T-cell (primary cell): ENCODE data around the gene EEPD1. TPM values are rescaled to one million over a fixed set of nuclear protein-coding genes. Genes with fewer than 3 reads are reported as not detected.
"Not testable (repeated sequence)": the region's sequence is repeated elsewhere in the genome, so short reads cannot be mapped to it uniquely, and the experiment has no call there.

Experiments
- ATAC-seq, 4 experiments: fragments of 200-7000 bp in 3 of 4; fragments of 150-1000 bp in 1 of 4; cut with Tn5 transposase; replicated peaks in 1 of 4; 1 replicate in 3 of 4; 2 replicates in 1 of 4; pipeline ENCODE4 v1.10.0; 2021; ENCODE audit warnings: moderate library complexity in 3 of 4, mild to moderate bottlenecking in 2 of 4, moderate number of reproducible peaks in 1 of 4
- CTCF ChIA-PET, 2 donors: fragments of 300-600 bp; sonication (Branson Sonifier 250); formaldehyde crosslinking; loops; one replicate each; lab custom pipeline; 2022; ENCODE audit warnings: antibody characterized with exemption in 2 of 2; lab: Charles Lee
- POLR2A ChIA-PET, 2 donors: fragments of 300-600 bp; sonication (Branson Sonifier 250); formaldehyde crosslinking; loops; one replicate each; lab custom pipeline; 2022; ENCODE audit warnings: antibody characterized with exemption in 2 of 2; lab: Charles Lee
- DNase-seq, 35 experiments: peaks; one replicate each; pipeline versions ENCODE4 v3.0.0 to v3.0.0-alpha.2; 2013 to 2023
- H3K27ac ChIP-seq: one replicate; pipeline ENCODE4 v1.5.1; 2013; ENCODE audit warnings: low read length
- H3K27me3 ChIP-seq, 2 experiments: replicated peaks in 1 of 2; 1 replicate in 1 of 2; 2 replicates in 1 of 2; pipeline versions ENCODE4 v1.6.1 to v1.7.0; 2013; ENCODE audit warnings: low read length in 1 of 2, mixed read lengths in 1 of 2; ENCODE audit not compliant: control insufficient read depth in 2 of 2, insufficient read depth in 2 of 2; ENCODE audit errors: extremely low read depth in 1 of 2
- H3K36me3 ChIP-seq, 2 donors: 1 replicate in 1 of 2; 2 replicates in 1 of 2; pipeline versions ENCODE4 v1.6.1 to v1.7.0; 2013; ENCODE audit warnings: low read length in 1 of 2; ENCODE audit not compliant: control insufficient read depth in 2 of 2, insufficient read depth in 1 of 2; ENCODE audit errors: extremely low read depth in 1 of 2
- H3K4me1 ChIP-seq, 2 experiments: 1 replicate in 1 of 2; 2 replicates in 1 of 2; pipeline versions ENCODE4 v1.6.1 to v1.7.0; 2013; ENCODE audit warnings: low read length in 2 of 2, mixed read lengths in 1 of 2; ENCODE audit not compliant: insufficient read depth in 2 of 2, control insufficient read depth in 1 of 2; ENCODE audit errors: extremely low read depth in 1 of 2
- H3K4me3 ChIP-seq, 2 donors: 1 replicate in 1 of 2; 2 replicates in 1 of 2; pipeline versions ENCODE4 v1.5.1 to v1.7.0; 2013; ENCODE audit warnings: mild to moderate bottlenecking in 2 of 2, low read length in 1 of 2, moderate library complexity in 1 of 2; ENCODE audit not compliant: control insufficient read depth in 1 of 2; ENCODE audit errors: extremely low read depth in 1 of 2
- H3K9me3 ChIP-seq: 2 replicates; pipeline ENCODE4 v1.7.0; 2013
- H3K27ac Mint-ChIP-seq, 2 donors: one replicate each; pipeline ENCODE4 v1.8.0; 2020 to 2021; ENCODE audit warnings: mild to moderate bottlenecking in 2 of 2, mixed read lengths in 2 of 2
- H3K27me3 Mint-ChIP-seq, 2 donors: one replicate each; pipeline ENCODE4 v1.8.0; 2021 to 2022; ENCODE audit warnings: mixed read lengths in 2 of 2
- H3K36me3 Mint-ChIP-seq: one replicate; pipeline ENCODE4 v1.8.0; 2021; ENCODE audit warnings: mixed read lengths
- H3K4me1 Mint-ChIP-seq, 3 donors: one replicate each; pipeline ENCODE4 v1.8.0; 2020 to 2022; ENCODE audit warnings: mixed read lengths in 3 of 3, mild to moderate bottlenecking in 1 of 3
- H3K4me3 Mint-ChIP-seq, 3 donors: one replicate each; pipeline ENCODE4 v1.8.0; 2020 to 2022; ENCODE audit warnings: mild to moderate bottlenecking in 3 of 3, mixed read lengths in 3 of 3, moderate library complexity in 3 of 3
- H3K9me3 Mint-ChIP-seq, 3 donors: one replicate each; pipeline ENCODE4 v1.8.0; 2020 to 2022; ENCODE audit warnings: mixed read lengths in 3 of 3
- WGBS: methylation state at CpG from one replicate; pipeline ENCODE4 v1.1.5; 2013; ENCODE audit warnings: missing lambda C conversion rate; ENCODE audit not compliant: insufficient coverage; 5-methylcytosine and 5-hydroxymethylcytosine counted together
- total RNA-seq, 35 experiments: library from RNA in 6 of 35; stranded (reverse) in 6 of 35; fragments of 120-200 nt in 1 of 35; gene quantifications; one replicate each; pipeline versions ENCODE4 v1.2.1 to v1.2.4 and lab custom pipeline; 2013 to 2026

The EEPD1 gene
- total RNA-seq, 5 donors from 2014 or later (not counting 1 experiment from before 2014, with no cell fraction given) = 2.7 to 16.2 (median 4.2) TPM

- no peaks in the 10 kb centered on the region for H3K27me3 Mint-ChIP-seq
- H3K4me1 ChIP-seq = no peaks in the 10 kb centered on the region
- WGBS = no CpG with 5 or more reads among the region's 1 CpG
Observed at GRCh38 chr7:36145686-36146085, 7.4 kb upstream of the EEPD1 start.

GRCh38 chr7:36147361-36147760 is 5.7 kb upstream of the EEPD1 start:
- H3K4me3 ChIP-seq = no peak overlapping the region
- Mint-ChIP-seq H3K4me3 (no peak overlapping the region), H3K9me3 (no peaks in the 10 kb centered on the region), H3K27ac (no peak overlapping the region), H3K27me3 (no peaks in the 10 kb centered on the region), H3K36me3 (no peaks in the 10 kb centered on the region), H3K4me1 (peaks cover 0 to 3% (median 3%) of the 10 kb centered on the region in 3 donors)
- H3K27me3 ChIP-seq = no peaks in the 10 kb centered on the region
- 72% methylated on average over 4 of the region's 4 CpGs for WGBS
- DNase-seq (no peak), ATAC-seq (no peak)
- ChIA-PET CTCF (no interaction called here), POLR2A (no interaction called here)
- peaks cover 0 to 3% of the 10 kb centered on the region in 2 experiments for H3K4me1 ChIP-seq
- H3K9me3 ChIP-seq = no peaks in the 10 kb centered on the region
- no peak overlapping the region for H3K27ac ChIP-seq
- H3K36me3 ChIP-seq = no peaks in the 10 kb centered on the region

More at GRCh38 chr7:36145686-36146085, 7.4 kb upstream of the EEPD1 start:
- DNase-seq (no peak), ATAC-seq (no peak)
- Mint-ChIP-seq H3K4me3 (no peak overlapping the region), H3K36me3 (no peaks in the 10 kb centered on the region), H3K4me1 (no peaks in the 10 kb centered on the region), H3K9me3 (peaks cover 3 to 4% (median 4%) of the 10 kb centered on the region in 3 donors), H3K27ac (no peak overlapping the region)
- no peaks in the 10 kb centered on the region for H3K27me3 ChIP-seq
- no peaks in the 10 kb centered on the region for H3K36me3 ChIP-seq
- H3K9me3 ChIP-seq = peaks cover 3% of the 10 kb centered on the region
- POLR2A ChIA-PET = no interaction called here
- CTCF ChIA-PET = no interaction called here
- H3K27ac ChIP-seq = no peak overlapping the region
- no peak overlapping the region for H3K4me3 ChIP-seq

GRCh38 chr7:36148422-36149065 is 4.5 kb upstream of the EEPD1 start:
- H3K27me3 ChIP-seq = no peaks in the 10 kb centered on the region
- H3K4me3 Mint-ChIP-seq = no peak overlapping the region
- peaks cover 0 to 9% of the 10 kb centered on the region in 2 experiments for H3K4me1 ChIP-seq
- WGBS = 83% methylated on average over 1 of the region's 4 CpGs
- CTCF ChIA-PET = no interaction called here
- H3K9me3 Mint-ChIP-seq = no peaks in the 10 kb centered on the region
- H3K27ac Mint-ChIP-seq = no peak overlapping the region
- H3K27me3 Mint-ChIP-seq = no peaks in the 10 kb centered on the region
- POLR2A ChIA-PET = no interaction called here
- H3K4me3 ChIP-seq = no peak overlapping the region
- H3K36me3 Mint-ChIP-seq = no peaks in the 10 kb centered on the region
- H3K9me3 ChIP-seq = no peaks in the 10 kb centered on the region
- no peaks in the 10 kb centered on the region for H3K36me3 ChIP-seq
- H3K4me1 Mint-ChIP-seq = peaks cover 0 to 7% (median 5%) of the 10 kb centered on the region in 3 donors
- ATAC-seq (no peak), DNase-seq (no peak)
- no peak overlapping the region for H3K27ac ChIP-seq

GRCh38 chr7:36149240-36149639 is 3.8 kb upstream of the EEPD1 start:
- H3K36me3 Mint-ChIP-seq, H3K4me3 ChIP-seq, ATAC-seq, H3K27ac Mint-ChIP-seq, H3K4me3 Mint-ChIP-seq, H3K27me3 ChIP-seq, POLR2A ChIA-PET, CTCF ChIA-PET, H3K9me3 Mint-ChIP-seq, H3K9me3 ChIP-seq, DNase-seq, H3K27me3 Mint-ChIP-seq, H3K27ac ChIP-seq, H3K36me3 ChIP-seq: not testable (repeated sequence)
- WGBS = no CpG with 5 or more reads among the region's 2 CpGs
- H3K4me1 ChIP-seq = peaks cover 6 to 16% of the 10 kb centered on the region in 2 experiments
- H3K4me1 Mint-ChIP-seq = peaks cover 6 to 13% (median 11%) of the 10 kb centered on the region in 3 donors

GRCh38 chr7:36149694-36150452 is 3.2 kb upstream of the EEPD1 start:
- Mint-ChIP-seq H3K27ac (no peak overlapping the region), H3K4me1 (peaks cover 7 to 17% (median 12%) of the 10 kb centered on the region in 3 donors), H3K36me3 (no peaks in the 10 kb centered on the region), H3K9me3 (no peaks in the 10 kb centered on the region), H3K4me3 (no peak overlapping the region), H3K27me3 (no peaks in the 10 kb centered on the region)
- Histone ChIP-seq H3K27ac (no peak overlapping the region), H3K4me3 (no peak overlapping the region), H3K27me3 (no peaks in the 10 kb centered on the region), H3K36me3 (no peaks in the 10 kb centered on the region), H3K4me1 (peaks cover 9 to 22% of the 10 kb centered on the region in 2 experiments), H3K9me3 (no peaks in the 10 kb centered on the region)
- no peak for DNase-seq
- ATAC-seq = no peak
- POLR2A ChIA-PET = no interaction called here
- CTCF ChIA-PET = interaction anchor here in 1 of 2 donors (1.3 kb wide), 1 partner anchor 22 kb away, joined by 3 read pairs; no protein-coding TSS in a partner anchor
- 100% methylated on average over 2 of the region's 8 CpGs for WGBS

GRCh38 chr7:36151921-36152755 is 916 bp upstream of the EEPD1 start:
- H3K4me1 ChIP-seq = peaks cover 16 to 28% of the 10 kb centered on the region in 2 experiments
- H3K9me3 ChIP-seq = no peaks in the 10 kb centered on the region
- Mint-ChIP-seq H3K9me3 (no peaks in the 10 kb centered on the region), H3K4me1 (peaks cover 24 to 40% (median 34%) of the 10 kb centered on the region in 3 donors), H3K4me3 (peak overlapping the region; percentile 67 to 81 (median 77)), H3K36me3 (peaks cover 5% of the 10 kb centered on the region), H3K27me3 (no peaks in the 10 kb centered on the region), H3K27ac (peak overlapping the region; percentile 49 to 68)
- H3K27ac ChIP-seq = peak overlapping the region; percentile 16
- no peaks in the 10 kb centered on the region for H3K36me3 ChIP-seq
- DNase-seq (peak in 1 of 35 experiments; percentile 9), ATAC-seq (no peak)
- ChIA-PET CTCF (no interaction called here), POLR2A (no interaction called here)
- peak overlapping the region; percentile 52 to 65 for H3K4me3 ChIP-seq
- H3K27me3 ChIP-seq = peaks cover 0 to 3% of the 10 kb centered on the region in 2 experiments
- WGBS = 52% methylated on average over 22 of the region's 30 CpGs
